HTERT RPE-1 (cell line): ENCODE results near the gene SPSB3.
"Not testable (repeated sequence)": the region's sequence is repeated elsewhere in the genome, so short reads cannot be mapped to it uniquely, and the experiment has no call there.

Experiments
- in situ Hi-C: fragments of 300-500 bp; cut with MboI; formaldehyde crosslinking; loops from 4 replicates; pipeline ENCODE4 v1.14.3; 2020; ENCODE audit warnings: low sequenced_read_pairs

Gene SPSB3

GRCh38 chr16:1744338-1744840 is 38.0 kb downstream of the SPSB3 start:
- in situ Hi-C loops, result no loop called here

- in situ Hi-C loops, result no loop called here
Measured at GRCh38 chr16:1743376-1744337, 38.7 kb downstream of the SPSB3 start.

DNA sequence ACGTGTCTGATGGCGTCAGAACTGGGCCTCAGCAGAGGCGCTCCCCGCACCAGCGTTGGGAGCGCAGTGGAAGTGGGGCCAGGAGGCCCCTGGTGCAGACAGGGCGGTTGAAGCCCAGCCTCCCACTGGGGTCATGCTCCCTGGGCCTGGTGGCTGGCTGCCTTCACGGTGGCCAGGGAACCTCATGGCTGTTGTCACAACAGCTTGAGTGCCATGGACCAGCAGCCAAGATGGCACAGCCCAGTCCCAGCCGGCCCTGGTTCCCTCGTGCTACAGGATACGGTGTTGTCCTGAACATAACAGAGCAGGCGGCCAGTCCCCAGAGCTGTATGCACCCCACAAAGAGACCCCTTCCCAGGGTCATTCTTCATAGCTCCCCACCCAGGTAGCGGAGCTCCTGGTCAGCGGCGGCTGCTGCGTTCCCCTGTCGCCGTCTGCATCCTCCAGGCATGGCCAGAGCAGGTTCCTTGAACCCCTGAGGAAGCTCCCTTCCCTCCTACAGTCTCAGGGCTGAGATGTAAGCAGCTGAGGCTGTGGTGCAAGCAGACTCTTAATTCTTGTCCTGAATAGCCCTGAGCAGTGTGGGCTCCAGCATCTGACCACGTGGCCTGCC is 40.7 kb downstream of the SPSB3 start:
- in situ Hi-C loops, result no loop called here

GRCh38 chr16:1740781-1741490 is 41.4 kb downstream of the SPSB3 start:
- in situ Hi-C loops, result no loop called here

DNA sequence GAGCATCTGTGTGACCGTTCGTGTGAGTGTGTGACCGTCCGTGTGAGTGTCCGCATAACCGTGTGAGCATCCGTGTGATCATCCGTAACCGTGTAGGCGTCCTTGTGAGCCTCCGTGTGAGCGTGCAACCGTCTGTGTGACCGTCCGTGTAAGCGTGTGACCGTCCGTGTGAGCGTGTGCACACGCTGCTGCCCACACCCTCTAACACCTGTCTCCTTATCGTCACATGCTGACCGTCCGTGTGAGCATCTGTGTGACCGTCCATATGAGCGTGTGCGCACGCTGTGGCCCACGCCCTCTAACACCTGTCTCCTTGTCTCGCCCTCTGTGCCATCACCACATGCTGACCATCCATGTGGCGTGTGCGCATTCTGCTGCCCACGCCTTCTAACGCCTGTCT is 42.1 kb downstream of the SPSB3 start:
- in situ Hi-C loops, result no loop called here

- in situ Hi-C loops, result no loop called here
Measured at GRCh38 chr16:1734816-1735215, 47.6 kb downstream of the SPSB3 start.

GRCh38 chr16:1734123-1734522 is 48.2 kb downstream of the SPSB3 start:
- in situ Hi-C loops, result no loop called here

- in situ Hi-C loops, result not testable (repeated sequence)
Measured at GRCh38 chr16:1732551-1732987, 49.8 kb downstream of the SPSB3 start.

DNA sequence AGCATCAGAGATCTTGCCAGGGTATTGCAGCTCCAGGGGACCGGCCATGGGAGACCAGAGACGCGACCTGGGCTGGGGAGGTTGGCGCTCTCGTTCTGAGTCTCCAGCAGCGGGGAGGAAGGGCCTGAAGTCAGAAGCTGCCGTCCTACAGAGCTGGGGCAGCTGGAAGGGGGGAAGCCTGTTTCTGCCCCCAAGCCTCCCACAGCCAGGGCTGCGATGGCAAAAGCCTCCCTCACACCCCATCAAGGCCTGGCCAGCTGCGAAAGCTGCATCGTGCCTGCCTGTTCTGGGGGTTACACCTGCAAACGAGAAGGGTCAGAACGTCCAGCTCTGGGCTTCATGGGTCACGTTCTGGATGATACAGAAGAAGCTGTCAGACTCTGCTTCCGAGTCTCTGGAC is 50.3 kb downstream of the SPSB3 start:
- in situ Hi-C loops, result no loop called here

- in situ Hi-C loops, result no loop called here
Measured at GRCh38 chr16:1731603-1732002, 50.8 kb downstream of the SPSB3 start.

DNA sequence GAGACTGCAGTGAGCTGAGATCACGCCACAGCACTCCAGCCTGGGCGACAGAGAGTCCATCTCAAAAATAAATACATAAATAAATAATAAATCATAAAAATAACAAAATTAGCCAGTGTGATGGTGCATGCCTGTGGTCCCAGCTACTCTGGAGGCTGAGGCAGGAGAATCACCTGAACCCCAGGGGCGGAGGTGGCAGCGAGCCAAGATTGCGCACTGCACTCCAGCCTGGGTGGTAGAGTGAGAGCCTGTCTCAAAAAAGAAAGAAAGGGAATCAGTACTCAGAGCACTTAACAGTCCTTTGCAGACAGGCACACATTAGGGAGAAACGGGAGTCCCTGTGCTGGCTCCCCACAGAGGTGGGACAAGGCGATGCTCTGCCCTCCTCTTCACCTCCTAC is 51.3 kb downstream of the SPSB3 start:
- in situ Hi-C loops, result no loop called here

DNA sequence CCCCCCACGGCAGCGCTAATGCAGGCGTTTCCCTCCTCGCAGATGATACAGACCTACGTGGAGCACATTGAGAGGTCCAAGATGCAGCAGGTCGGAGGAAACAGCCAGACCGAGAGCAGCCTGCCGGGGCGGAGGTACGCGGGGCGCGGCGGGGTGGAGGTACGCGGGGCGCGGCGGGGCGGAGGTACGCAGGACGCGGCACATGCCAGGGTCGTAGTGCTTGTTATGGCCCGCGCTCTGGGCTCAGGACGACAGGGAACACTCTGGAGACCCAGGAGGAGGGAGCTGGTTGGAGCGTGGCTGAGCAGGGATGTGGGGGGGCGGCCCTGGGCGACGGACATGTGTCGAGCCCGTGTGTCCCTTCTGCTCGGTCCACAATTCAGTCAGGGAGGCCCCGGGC is 52.9 kb downstream of the SPSB3 start:
- in situ Hi-C loops, result no loop called here

DNA sequence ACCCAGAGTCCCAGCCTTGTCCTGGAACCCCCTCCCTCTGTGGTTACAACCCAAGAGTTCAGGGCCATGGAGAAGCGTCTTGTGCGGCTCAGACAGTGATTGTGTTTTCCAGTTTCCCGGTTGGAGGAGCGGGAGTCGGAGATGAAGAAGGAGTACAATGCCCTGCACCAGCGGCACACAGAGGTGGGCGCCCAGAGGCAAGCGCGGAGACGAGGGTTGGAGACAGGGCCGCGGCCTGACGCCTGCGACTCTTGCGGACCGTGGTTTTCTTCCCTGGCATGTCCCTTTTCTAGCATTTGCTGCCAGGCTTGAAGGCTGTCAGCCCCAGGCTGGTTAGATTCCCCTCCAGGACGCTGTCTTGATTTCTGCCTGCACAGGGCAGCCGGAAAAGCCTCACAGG is 53.3 kb downstream of the SPSB3 start:
- in situ Hi-C loops, result no loop called here

DNA sequence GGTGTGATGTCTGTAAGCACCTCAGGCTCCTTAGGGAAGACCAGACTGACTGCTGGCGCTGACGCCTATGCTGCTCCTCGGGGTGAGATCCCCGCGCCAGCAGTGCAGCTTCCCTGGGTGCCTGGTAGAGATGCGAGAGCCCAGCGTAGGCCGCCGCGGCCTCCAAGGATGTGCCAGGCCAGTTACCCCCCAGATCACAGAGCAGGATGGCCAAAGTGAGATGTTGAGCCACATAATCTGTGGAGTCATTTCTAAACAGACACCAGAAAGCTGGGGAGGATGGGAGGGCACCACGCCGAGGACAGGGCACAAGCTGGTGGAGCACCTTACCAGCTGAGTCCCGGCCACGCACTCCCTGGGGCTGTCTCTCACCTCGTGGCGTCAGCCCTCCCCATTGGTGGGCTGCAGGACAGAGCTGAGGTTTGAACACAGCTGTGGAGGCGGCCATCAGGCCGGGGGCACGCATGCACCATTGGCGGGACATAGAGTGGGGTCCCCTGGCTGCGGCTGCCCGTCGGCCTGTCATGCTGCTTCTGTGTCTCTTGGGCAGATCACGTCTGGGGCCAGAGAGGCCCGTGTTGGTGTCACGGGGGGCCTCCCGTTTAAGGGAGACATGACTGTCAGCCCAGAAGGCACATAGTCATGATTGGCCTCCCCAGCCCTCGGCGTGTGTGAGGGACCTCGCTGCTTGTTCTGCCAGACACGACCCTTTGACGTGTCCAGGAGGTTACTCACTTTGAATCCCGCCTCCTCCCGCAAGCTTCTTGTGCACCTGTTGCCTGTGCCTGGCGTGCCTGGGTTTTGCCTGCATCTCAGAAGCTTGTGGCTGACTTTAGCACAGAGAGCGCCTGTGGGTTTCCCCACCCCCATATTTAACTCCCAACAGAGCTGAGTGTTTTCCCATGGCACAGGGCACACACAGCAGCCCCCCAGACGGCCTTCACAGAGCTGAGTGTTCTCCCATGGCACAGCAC is 54.4 kb downstream of the SPSB3 start:
- in situ Hi-C loops, result no loop called here
